ENCODE data around the gene B4GALT2.

GRCh38 chr1:43945674-43946235 lies 33.3 kb upstream of the B4GALT2 start:
- TF ChIP-seq, protein P1, sequence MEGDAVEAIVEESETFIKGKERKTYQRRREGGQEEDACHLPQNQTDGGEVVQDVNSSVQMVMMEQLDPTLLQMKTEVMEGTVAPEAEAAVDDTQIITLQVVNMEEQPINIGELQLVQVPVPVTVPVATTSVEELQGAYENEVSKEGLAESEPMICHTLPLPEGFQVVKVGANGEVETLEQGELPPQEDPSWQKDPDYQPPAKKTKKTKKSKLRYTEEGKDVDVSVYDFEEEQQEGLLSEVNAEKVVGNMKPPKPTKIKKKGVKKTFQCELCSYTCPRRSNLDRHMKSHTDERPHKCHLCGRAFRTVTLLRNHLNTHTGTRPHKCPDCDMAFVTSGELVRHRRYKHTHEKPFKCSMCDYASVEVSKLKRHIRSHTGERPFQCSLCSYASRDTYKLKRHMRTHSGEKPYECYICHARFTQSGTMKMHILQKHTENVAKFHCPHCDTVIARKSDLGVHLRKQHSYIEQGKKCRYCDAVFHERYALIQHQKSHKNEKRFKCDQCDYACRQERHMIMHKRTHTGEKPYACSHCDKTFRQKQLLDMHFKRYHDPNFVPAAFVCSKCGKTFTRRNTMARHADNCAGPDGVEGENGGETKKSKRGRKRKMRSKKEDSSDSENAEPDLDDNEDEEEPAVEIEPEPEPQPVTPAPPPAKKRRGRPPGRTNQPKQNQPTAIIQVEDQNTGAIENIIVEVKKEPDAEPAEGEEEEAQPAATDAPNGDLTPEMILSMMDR (IDR thresholded peaks at IDR 0.05) = no peak
- no peak for TF ChIP-seq POLR2A (IDR thresholded peaks at IDR 0.05)
